ENCODE results near the gene COL13A1. TPM values are rescaled to one million over a fixed set of nuclear protein-coding genes. Genes with fewer than 3 reads are reported as not detected.

Gene COL13A1
- total RNA-seq, 1 donor from 2014 or later, result not detected

- TF ChIP-seq POLR2AphosphoS5 (IDR thresholded peaks at IDR 0.05; ENCODE audit: insufficient read depth in 1 of 2, low read depth in 1 of 2) (no peak), CTCF (IDR thresholded peaks at IDR 0.05) (no peak), POLR2A (IDR thresholded peaks at IDR 0.05) (no peak)
- H3K36me3 ChIP-seq, result no peaks in the 10 kb centered on the region
- H3K4me1 ChIP-seq, result no peaks in the 10 kb centered on the region
- no peaks in the 10 kb centered on the region for H3K27me3 ChIP-seq
- H3K4me3 ChIP-seq, result no peak overlapping the region
- no peak overlapping the region for H3K27ac ChIP-seq
- intact Hi-C loops (cut with DNase I), result no loop called here
- H3K9me3 ChIP-seq, result no peaks in the 10 kb centered on the region
- no peak for DNase-seq (ENCODE audit: extremely low spot score in 2 of 2)
These were observed 26.6 kb downstream of the COL13A1 start for GRCh38 chr10:69828144-69828870.

GRCh38 chr10:69829775-69830174, 28.1 kb downstream of the COL13A1 start:
- no peaks in the 10 kb centered on the region for H3K4me1 ChIP-seq
- no peak overlapping the region for H3K27ac ChIP-seq
- H3K36me3 ChIP-seq, result no peaks in the 10 kb centered on the region
- TF ChIP-seq POLR2A (IDR thresholded peaks at IDR 0.05) (no peak), CTCF (IDR thresholded peaks at IDR 0.05) (no peak), POLR2AphosphoS5 (IDR thresholded peaks at IDR 0.05; ENCODE audit: insufficient read depth in 1 of 2, low read depth in 1 of 2) (no peak)
- H3K4me3 ChIP-seq, result no peak overlapping the region
- no peaks in the 10 kb centered on the region for H3K27me3 ChIP-seq
- DNase-seq (ENCODE audit: extremely low spot score in 2 of 2), result no peak
- no peaks in the 10 kb centered on the region for H3K9me3 ChIP-seq
- intact Hi-C loops (cut with DNase I), result no loop called here

GRCh38 chr10:69831231-69831855, 29.6 kb downstream of the COL13A1 start:
- H3K4me1 ChIP-seq, result no peaks in the 10 kb centered on the region
- DNase-seq (ENCODE audit: extremely low spot score in 2 of 2), result no peak
- no peak overlapping the region for H3K4me3 ChIP-seq
- intact Hi-C loops (cut with DNase I), result no loop called here
- H3K27ac ChIP-seq, result no peak overlapping the region
- no peaks in the 10 kb centered on the region for H3K9me3 ChIP-seq
- H3K27me3 ChIP-seq, result no peaks in the 10 kb centered on the region
- no peaks in the 10 kb centered on the region for H3K36me3 ChIP-seq
- TF ChIP-seq POLR2AphosphoS5 (IDR thresholded peaks at IDR 0.05; ENCODE audit: insufficient read depth in 1 of 2, low read depth in 1 of 2), result no peak
- no peak for TF ChIP-seq POLR2A (IDR thresholded peaks at IDR 0.05)
- no peak for TF ChIP-seq CTCF (IDR thresholded peaks at IDR 0.05)

- no peaks in the 10 kb centered on the region for H3K9me3 ChIP-seq
- TF ChIP-seq POLR2A (IDR thresholded peaks at IDR 0.05) (no peak), CTCF (IDR thresholded peaks at IDR 0.05) (no peak), POLR2AphosphoS5 (IDR thresholded peaks at IDR 0.05; ENCODE audit: insufficient read depth in 1 of 2, low read depth in 1 of 2) (no peak)
- no peak overlapping the region for H3K27ac ChIP-seq
- DNase-seq (ENCODE audit: extremely low spot score in 2 of 2), result no peak
- H3K27me3 ChIP-seq, result no peaks in the 10 kb centered on the region
- intact Hi-C loops (cut with DNase I), result no loop called here
- H3K36me3 ChIP-seq, result no peaks in the 10 kb centered on the region
- H3K4me3 ChIP-seq, result no peak overlapping the region
- H3K4me1 ChIP-seq, result no peaks in the 10 kb centered on the region
These were observed 33.5 kb downstream of the COL13A1 start for GRCh38 chr10:69835233-69835632.

All from vagina (tissue), 2 donors.